ENCODE data around the gene ASTE1.

The ASTE1 gene

GRCh38 chr3:131026321-131027151 lies at the start of gene ASTE1, which contains the start of gene NEK11:
Gene ASTE1, minus strand, starts transcription at chr3:131026825. Its CDS starts 1,519 bp downstream, at chr3:131025306.
Gene NEK11, plus strand, starts transcription at chr3:131026877. Its CDS starts 2,832 bp downstream, at chr3:131029709.
- peak; percentile 93 for DNase-seq

- no peak for DNase-seq
These were observed 49.2 kb upstream of the ASTE1 start for GRCh38 chr3:131075632-131076328.

- DNase-seq, result no peak
These were observed 46.2 kb upstream of the ASTE1 start for GRCh38 chr3:131072845-131073244.

- no peak for DNase-seq
These were observed 45.5 kb upstream of the ASTE1 start for GRCh38 chr3:131072099-131072559.

- DNase-seq, result no peak
These were observed 41.4 kb upstream of the ASTE1 start for GRCh38 chr3:131067983-131068382.

GRCh38 chr3:131053043-131053859 lies 26.6 kb upstream of the ASTE1 start:
- DNase-seq, result no peak

GRCh38 chr3:131050001-131050400 lies 23.4 kb upstream of the ASTE1 start:
- DNase-seq, result no peak

- DNase-seq, result no peak
These were observed 21.4 kb upstream of the ASTE1 start for GRCh38 chr3:131048030-131048429.

- DNase-seq, result no peak
These were observed 21.0 kb upstream of the ASTE1 start for GRCh38 chr3:131047582-131047981.

GRCh38 chr3:131042271-131042985 lies 15.8 kb upstream of the ASTE1 start:
- peak; percentile 73 for DNase-seq

- DNase-seq, result no peak
These were observed 11.7 kb upstream of the ASTE1 start for GRCh38 chr3:131038326-131038725.

- no peak for DNase-seq
These were observed 10.4 kb upstream of the ASTE1 start for GRCh38 chr3:131036986-131037385.

GRCh38 chr3:131036200-131036816 lies 9.7 kb upstream of the ASTE1 start:
- no peak for DNase-seq

- peak; percentile 76 for DNase-seq
These were observed 7.0 kb upstream of the ASTE1 start for GRCh38 chr3:131033480-131034080.

- no peak for DNase-seq
These were observed 5.0 kb upstream of the ASTE1 start for GRCh38 chr3:131031660-131032059.

GRCh38 chr3:131028844-131029243 lies 2.2 kb upstream of the ASTE1 start:
- no peak for DNase-seq

- DNase-seq, result no peak
These were observed 1.1 kb downstream of the ASTE1 start for GRCh38 chr3:131025539-131025938.

GRCh38 chr3:131020122-131020693 lies 6.4 kb downstream of the ASTE1 start:
- no peak for DNase-seq

GRCh38 chr3:131018970-131019369 lies 7.7 kb downstream of the ASTE1 start:
- DNase-seq, result no peak

- no peak for DNase-seq
These were observed 16.9 kb downstream of the ASTE1 start for GRCh38 chr3:131009698-131010097.

GRCh38 chr3:131008326-131008725 lies 18.3 kb downstream of the ASTE1 start:
- no peak for DNase-seq
